Activated CD4-positive, CD25-positive, alpha-beta regulatory T cell treated with anti-CD3 and anti-CD28 coated beads, Interleukin-2, amount 50 U/mL, for 24 hours (primary cell): ENCODE results near the gene TSPAN15.

ENCODE experiments used
- ATAC-seq, 2 donors: fragments of 150-1000 bp; cut with Tn5 transposase; one replicate each; pipeline ENCODE4 v1.10.0; 2021; ENCODE audit warnings: mild to moderate bottlenecking in 1 of 2, moderate library complexity in 1 of 2

TSPAN15 gene

GRCh38 chr10:69418052-69418752 is 33.1 kb upstream of the TSPAN15 start:
- ATAC-seq: no peak

- ATAC-seq: no peak
Measured at GRCh38 chr10:69419096-69419743, 32.0 kb upstream of the TSPAN15 start.

- ATAC-seq: no peak
Measured at GRCh38 chr10:69419744-69420126, 31.5 kb upstream of the TSPAN15 start.

- no peak for ATAC-seq
Measured at GRCh38 chr10:69421611-69422308, 29.5 kb upstream of the TSPAN15 start.

- no peak for ATAC-seq
Measured at GRCh38 chr10:69422676-69423075, 28.6 kb upstream of the TSPAN15 start.

GRCh38 chr10:69425041-69425440 is 26.2 kb upstream of the TSPAN15 start:
- ATAC-seq: no peak

GRCh38 chr10:69425511-69426298 is 25.6 kb upstream of the TSPAN15 start:
- peak; percentile 56 to 61 for ATAC-seq

GRCh38 chr10:69426376-69426727 is 24.9 kb upstream of the TSPAN15 start:
- no peak for ATAC-seq

GRCh38 chr10:69428165-69428564 is 23.1 kb upstream of the TSPAN15 start:
- ATAC-seq: no peak

- ATAC-seq: no peak
Measured at GRCh38 chr10:69434169-69434568, 17.1 kb upstream of the TSPAN15 start.

GRCh38 chr10:69434926-69435325 is 16.3 kb upstream of the TSPAN15 start:
- ATAC-seq: no peak

- ATAC-seq: no peak
Measured at GRCh38 chr10:69435966-69436520, 15.2 kb upstream of the TSPAN15 start.

GRCh38 chr10:69437321-69438259 is 13.7 kb upstream of the TSPAN15 start:
- ATAC-seq: no peak

- ATAC-seq: no peak
Measured at GRCh38 chr10:69438536-69439349, 12.5 kb upstream of the TSPAN15 start.

- no peak for ATAC-seq
Measured at GRCh38 chr10:69439350-69439739, 11.9 kb upstream of the TSPAN15 start.

- ATAC-seq: no peak
Measured at GRCh38 chr10:69439813-69440506, 11.3 kb upstream of the TSPAN15 start.

- no peak for ATAC-seq
Measured at GRCh38 chr10:69443354-69443753, 7.9 kb upstream of the TSPAN15 start.

GRCh38 chr10:69445041-69445440 is 6.2 kb upstream of the TSPAN15 start:
- ATAC-seq: no peak

- no peak for ATAC-seq
Measured at GRCh38 chr10:69446229-69446628, 5.0 kb upstream of the TSPAN15 start.

GRCh38 chr10:69446650-69447151 is 4.6 kb upstream of the TSPAN15 start:
- no peak for ATAC-seq
